ENCODE measurements around the gene COPG1. TPM values are rescaled to one million over a fixed set of nuclear protein-coding genes. Genes with fewer than 3 reads are reported as not detected.

The COPG1 gene
- total and polyA plus RNA-seq, 2 experiments from 2014 or later = 169 to 185 TPM

DNA sequence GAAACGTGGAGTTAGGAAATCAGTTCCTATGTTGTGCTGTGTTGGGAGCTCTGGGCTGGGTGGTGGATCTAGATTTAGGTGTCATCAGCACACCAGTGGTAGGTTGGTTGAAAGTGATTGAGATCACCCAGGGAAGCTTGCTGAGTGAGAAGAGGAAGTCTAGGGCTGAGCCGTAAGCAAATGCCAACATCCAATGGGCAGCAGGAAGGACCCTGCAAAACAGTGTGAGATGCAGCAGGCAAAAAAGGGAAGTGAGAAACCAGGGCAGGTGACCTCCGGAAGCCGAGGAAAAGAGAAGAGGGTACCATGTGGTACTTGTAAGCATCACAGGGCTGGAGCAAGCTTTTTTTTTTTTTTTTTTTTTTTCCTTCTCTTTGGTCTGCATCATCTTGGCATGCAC, 15.9 kb upstream of the COPG1 start:
- Histone ChIP-seq H3K79me2 (no peaks in the 10 kb centered on the region), H3K27me3 (no peaks in the 10 kb centered on the region), H2AFZ (no peak overlapping the region), H3K9me2 (replicated peaks; ENCODE audit: insufficient read depth) (no peaks in the 10 kb centered on the region), H3K27ac (no peak overlapping the region), H3K4me1 (ENCODE audit: insufficient read depth) (no peaks in the 10 kb centered on the region), H4K20me1 (ENCODE audit: insufficient read depth, poor library complexity, severe bottlenecking) (no peaks in the 10 kb centered on the region), H3K4me2 (no peak overlapping the region), H3K36me3 (replicated peaks; ENCODE audit: insufficient read depth, low read depth) (no peaks in the 10 kb centered on the region), H3K4me3 (no peak overlapping the region), H3K9me3 (ENCODE audit: low read depth) (no peaks in the 10 kb centered on the region)
- DNase-seq (ENCODE audit: low spot score) = no peak
- TF ChIP-seq EZH2 (IDR thresholded peaks at IDR 0.05; ENCODE audit: borderline replicate concordance) (no peak), EZH2phosphoT487 (IDR thresholded peaks at IDR 0.05; ENCODE audit: low read depth, severe bottlenecking, unreplicated experiment) (no peak), CTCF (IDR thresholded peaks at IDR 0.05; ENCODE audit: poor library complexity) (no peak)
- 80% methylated on average over 4 of the region's 4 CpGs for WGBS (ENCODE audit: low lambda C conversion rate, missing lambda C conversion rate)

GRCh38 chr3:129234441-129234840, 15.0 kb upstream of the COPG1 start:
- Histone ChIP-seq H3K9me2 (replicated peaks; ENCODE audit: insufficient read depth) (no peaks in the 10 kb centered on the region), H3K79me2 (no peaks in the 10 kb centered on the region), H4K20me1 (ENCODE audit: insufficient read depth, poor library complexity, severe bottlenecking) (no peaks in the 10 kb centered on the region), H3K36me3 (replicated peaks; ENCODE audit: insufficient read depth, low read depth) (no peaks in the 10 kb centered on the region), H3K27ac (no peak overlapping the region), H3K9me3 (ENCODE audit: low read depth) (no peaks in the 10 kb centered on the region), H3K4me3 (no peak overlapping the region), H3K4me2 (no peak overlapping the region), H3K4me1 (ENCODE audit: insufficient read depth) (no peaks in the 10 kb centered on the region), H2AFZ (no peak overlapping the region), H3K27me3 (no peaks in the 10 kb centered on the region)
- TF ChIP-seq CTCF (IDR thresholded peaks at IDR 0.05; ENCODE audit: poor library complexity) (no peak), EZH2 (IDR thresholded peaks at IDR 0.05; ENCODE audit: borderline replicate concordance) (no peak), EZH2phosphoT487 (IDR thresholded peaks at IDR 0.05; ENCODE audit: low read depth, severe bottlenecking, unreplicated experiment) (no peak)
- WGBS (ENCODE audit: low lambda C conversion rate, missing lambda C conversion rate) = 91% methylated on average over 3 of the region's 3 CpGs
- no peak for DNase-seq (ENCODE audit: low spot score)

DNA sequence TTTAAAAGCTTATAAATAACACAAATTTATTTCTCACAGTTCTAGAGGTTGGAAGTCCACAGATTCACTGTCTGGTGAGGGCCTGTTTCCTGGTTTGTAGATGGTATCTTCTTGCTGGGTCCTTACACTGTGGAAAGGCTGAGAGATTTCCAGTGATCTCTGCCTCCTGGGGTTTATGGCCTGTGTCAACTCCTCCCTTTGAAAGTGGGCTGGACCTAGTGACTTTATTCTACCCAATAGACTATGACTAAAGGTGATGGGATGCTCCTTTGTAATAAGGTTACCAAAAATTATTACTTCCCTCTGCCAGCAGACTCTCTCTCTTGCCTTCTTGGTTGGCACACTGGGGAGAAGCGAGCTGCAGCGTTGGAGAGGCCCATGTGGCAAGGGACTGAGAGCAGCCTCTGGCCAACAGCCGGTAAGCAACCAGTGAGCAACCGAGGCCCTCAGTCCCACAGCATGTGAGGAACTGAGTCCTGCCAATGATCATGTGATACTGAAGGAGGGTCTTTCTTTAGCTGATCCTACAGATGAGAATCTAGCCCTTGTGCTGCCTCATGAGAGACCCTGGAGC, 14.0 kb upstream of the COPG1 start:
- Histone ChIP-seq H2AFZ (no peak overlapping the region), H3K27ac (no peak overlapping the region), H3K9me3 (ENCODE audit: low read depth) (no peaks in the 10 kb centered on the region), H3K27me3 (no peaks in the 10 kb centered on the region), H3K79me2 (no peaks in the 10 kb centered on the region), H3K9me2 (replicated peaks; ENCODE audit: insufficient read depth) (no peaks in the 10 kb centered on the region), H3K4me2 (no peak overlapping the region), H3K4me3 (no peak overlapping the region), H3K4me1 (ENCODE audit: insufficient read depth) (no peaks in the 10 kb centered on the region), H3K36me3 (replicated peaks; ENCODE audit: insufficient read depth, low read depth) (no peaks in the 10 kb centered on the region), H4K20me1 (ENCODE audit: insufficient read depth, poor library complexity, severe bottlenecking) (no peaks in the 10 kb centered on the region)
- DNase-seq (ENCODE audit: low spot score) = no peak
- TF ChIP-seq EZH2 (IDR thresholded peaks at IDR 0.05; ENCODE audit: borderline replicate concordance) = no peak
- no peak for TF ChIP-seq CTCF (IDR thresholded peaks at IDR 0.05; ENCODE audit: poor library complexity)
- no peak for TF ChIP-seq EZH2phosphoT487 (IDR thresholded peaks at IDR 0.05; ENCODE audit: low read depth, severe bottlenecking, unreplicated experiment)
- 93% methylated on average over 4 of the region's 4 CpGs for WGBS (ENCODE audit: low lambda C conversion rate, missing lambda C conversion rate)

All from hepatocyte (in vitro differentiated cells).